GM20000 (cell line): ENCODE measurements around the gene AIG1.

Experiments
- DNase-seq: peaks from one replicate; pipeline ENCODE4 v3.0.0; 2012; ENCODE audit warnings: low spot score
- TF ChIP-seq, protein P1 (sequence below): IDR thresholded peaks from 2 replicates; pipeline ENCODE4 v1.5.1; 2012; ENCODE audit warnings: mild to moderate bottlenecking, control low read depth; ENCODE audit errors: extremely low read depth, missing control alignments

Gene AIG1

GRCh38 chr6:143123081-143123480, 62.4 kb downstream of the AIG1 start:
- no peak for DNase-seq
- TF ChIP-seq, protein P1, sequence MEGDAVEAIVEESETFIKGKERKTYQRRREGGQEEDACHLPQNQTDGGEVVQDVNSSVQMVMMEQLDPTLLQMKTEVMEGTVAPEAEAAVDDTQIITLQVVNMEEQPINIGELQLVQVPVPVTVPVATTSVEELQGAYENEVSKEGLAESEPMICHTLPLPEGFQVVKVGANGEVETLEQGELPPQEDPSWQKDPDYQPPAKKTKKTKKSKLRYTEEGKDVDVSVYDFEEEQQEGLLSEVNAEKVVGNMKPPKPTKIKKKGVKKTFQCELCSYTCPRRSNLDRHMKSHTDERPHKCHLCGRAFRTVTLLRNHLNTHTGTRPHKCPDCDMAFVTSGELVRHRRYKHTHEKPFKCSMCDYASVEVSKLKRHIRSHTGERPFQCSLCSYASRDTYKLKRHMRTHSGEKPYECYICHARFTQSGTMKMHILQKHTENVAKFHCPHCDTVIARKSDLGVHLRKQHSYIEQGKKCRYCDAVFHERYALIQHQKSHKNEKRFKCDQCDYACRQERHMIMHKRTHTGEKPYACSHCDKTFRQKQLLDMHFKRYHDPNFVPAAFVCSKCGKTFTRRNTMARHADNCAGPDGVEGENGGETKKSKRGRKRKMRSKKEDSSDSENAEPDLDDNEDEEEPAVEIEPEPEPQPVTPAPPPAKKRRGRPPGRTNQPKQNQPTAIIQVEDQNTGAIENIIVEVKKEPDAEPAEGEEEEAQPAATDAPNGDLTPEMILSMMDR: no peak

GRCh38 chr6:143123941-143124340, 63.3 kb downstream of the AIG1 start:
- no peak for DNase-seq
- TF ChIP-seq, protein P1: no peak

DNA sequence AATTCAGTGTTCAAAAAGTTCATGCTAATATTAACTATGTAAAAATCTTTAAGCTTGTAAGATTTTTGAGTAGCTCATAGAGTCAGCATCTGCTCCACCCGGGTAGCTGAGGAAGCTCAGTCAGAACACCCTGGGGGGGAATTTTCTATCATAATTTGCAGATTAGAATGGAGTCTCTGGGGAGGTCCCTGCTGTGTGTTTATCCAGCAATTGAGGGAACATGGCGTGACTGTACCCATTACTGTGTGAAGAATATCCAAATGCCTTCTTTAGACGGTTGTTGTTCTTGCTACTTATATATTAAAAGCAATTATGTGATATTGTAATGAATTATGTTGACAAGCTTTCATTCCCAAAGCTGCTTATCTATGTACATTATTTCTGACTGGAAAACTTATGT, 64.8 kb downstream of the AIG1 start:
- TF ChIP-seq, protein P1: no peak
- no peak for DNase-seq

DNA sequence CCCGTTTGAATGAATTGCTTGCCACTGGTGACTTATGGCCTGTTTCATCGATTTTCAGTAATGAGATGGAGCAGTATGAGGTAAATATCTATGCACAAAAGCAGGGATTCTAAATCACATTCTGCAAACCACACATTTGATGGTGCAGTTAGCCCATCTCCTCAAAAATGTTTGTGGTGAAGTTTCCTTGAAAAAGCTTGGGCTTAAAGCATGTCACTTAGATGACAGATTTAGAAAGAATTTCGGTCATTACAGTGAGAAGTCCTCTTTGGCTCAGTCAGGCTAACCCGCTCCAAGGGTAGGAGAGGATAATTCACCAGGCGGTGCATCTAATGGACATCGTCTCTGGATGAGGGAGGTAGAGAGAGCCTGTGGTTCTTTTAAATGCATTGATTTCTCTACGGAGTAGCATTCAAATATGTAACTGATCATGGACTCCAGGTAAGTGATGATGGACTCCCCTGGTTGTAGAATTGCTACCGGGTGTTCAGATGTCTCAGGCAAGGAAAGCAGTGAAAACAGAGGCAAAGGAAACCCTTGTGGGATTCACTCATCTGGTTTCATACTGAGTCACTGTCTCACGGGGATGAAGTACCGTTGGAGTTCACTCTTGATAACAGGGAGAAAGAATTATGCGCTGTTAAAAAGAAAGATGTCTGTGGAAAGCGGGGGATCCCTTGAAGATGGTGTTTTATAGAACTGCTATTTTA, 65.3 kb downstream of the AIG1 start:
- DNase-seq: no peak
- TF ChIP-seq, protein P1: no peak

GRCh38 chr6:143126574-143126941, 65.9 kb downstream of the AIG1 start:
- DNase-seq: no peak
- TF ChIP-seq, protein P1: no peak

DNA sequence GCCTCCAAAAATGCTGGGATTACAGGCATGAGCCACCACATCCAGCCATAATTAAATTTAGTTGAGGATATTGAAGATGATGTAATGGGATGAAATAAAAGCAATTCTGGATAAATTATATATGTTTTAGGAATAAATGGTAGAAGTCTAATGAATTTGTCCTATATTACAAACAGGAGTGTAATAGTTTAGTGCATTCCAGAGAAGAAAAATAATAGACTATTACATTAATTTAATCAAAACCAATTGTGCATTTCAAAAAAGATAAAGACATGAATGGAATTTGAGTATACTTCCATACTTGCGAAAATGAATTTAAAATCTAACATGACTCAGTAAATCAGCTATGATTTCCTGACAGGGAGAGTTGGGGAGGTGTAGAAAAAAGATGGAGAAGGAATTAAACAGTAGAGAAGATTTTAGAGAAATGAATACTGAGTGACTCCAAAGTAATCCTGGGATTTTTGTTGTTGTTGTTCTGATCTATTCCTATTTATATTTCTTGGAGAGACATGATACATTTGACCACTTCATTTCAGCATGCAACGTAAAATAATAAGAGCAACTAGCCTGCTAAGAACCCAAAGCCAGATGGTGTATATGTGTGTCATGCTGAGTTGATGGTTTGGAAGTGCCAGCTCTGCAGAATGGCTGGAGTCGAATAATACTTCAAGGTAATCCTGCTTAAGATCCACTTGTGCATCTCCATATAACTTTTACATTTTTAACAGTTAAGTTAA, 67.4 kb downstream of the AIG1 start:
- DNase-seq: no peak
- TF ChIP-seq, protein P1: no peak

DNA sequence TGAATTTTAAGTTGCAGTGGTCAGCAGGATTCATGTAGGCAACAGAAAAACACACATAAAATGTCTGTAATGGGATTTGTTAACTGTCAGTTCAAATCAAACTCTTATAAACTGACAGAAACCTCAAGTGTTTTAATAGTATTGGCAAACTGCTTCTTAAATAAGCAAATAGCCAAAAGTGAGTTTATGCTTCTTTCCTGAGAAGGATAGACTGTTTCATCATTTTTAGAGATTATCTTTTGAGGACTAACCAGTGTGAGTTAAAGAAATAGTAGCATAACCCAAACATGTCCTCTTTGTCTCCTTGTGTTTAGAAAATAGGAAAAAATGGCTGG, 68.0 kb downstream of the AIG1 start:
- TF ChIP-seq, protein P1: no peak
- no peak for DNase-seq
